WI38 (cell line): ENCODE results near the gene ADK.
"Not testable (repeated sequence)": the region's sequence is repeated elsewhere in the genome, so short reads cannot be mapped to it uniquely, and the experiment has no call there.

Experiments
- H3K4me3 ChIP-seq: 2 replicates; pipeline ENCODE4 v1.5.1; 2011; ENCODE audit warnings: low read depth, mild to moderate bottlenecking, control low read depth, low read length
- TF ChIP-seq, protein P1 (sequence below): IDR thresholded peaks from 2 replicates; pipeline ENCODE4 v1.5.1; 2012; ENCODE audit warnings: low read depth, mild to moderate bottlenecking, control low read depth, low read length

ADK gene

DNA sequence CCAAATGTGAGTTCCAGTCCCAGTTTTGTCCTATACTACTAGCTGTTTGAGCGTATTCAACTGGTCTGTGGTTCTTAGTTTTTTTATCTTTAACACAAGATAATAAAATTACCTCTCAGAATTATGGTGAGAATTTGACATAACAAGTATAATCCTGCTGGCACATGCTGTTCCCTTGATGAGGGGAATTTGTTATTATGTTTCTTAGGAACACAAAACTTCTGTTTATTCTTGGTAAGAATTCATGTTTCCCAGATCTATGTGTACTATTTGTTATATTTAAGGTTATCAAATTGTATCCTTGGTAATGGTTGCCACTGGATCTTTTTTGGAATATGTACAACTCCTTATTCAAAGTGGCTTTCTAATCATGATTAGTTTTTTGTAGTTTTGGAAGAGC lies 335.6 kb downstream of the ADK start:
- TF ChIP-seq, protein P1, sequence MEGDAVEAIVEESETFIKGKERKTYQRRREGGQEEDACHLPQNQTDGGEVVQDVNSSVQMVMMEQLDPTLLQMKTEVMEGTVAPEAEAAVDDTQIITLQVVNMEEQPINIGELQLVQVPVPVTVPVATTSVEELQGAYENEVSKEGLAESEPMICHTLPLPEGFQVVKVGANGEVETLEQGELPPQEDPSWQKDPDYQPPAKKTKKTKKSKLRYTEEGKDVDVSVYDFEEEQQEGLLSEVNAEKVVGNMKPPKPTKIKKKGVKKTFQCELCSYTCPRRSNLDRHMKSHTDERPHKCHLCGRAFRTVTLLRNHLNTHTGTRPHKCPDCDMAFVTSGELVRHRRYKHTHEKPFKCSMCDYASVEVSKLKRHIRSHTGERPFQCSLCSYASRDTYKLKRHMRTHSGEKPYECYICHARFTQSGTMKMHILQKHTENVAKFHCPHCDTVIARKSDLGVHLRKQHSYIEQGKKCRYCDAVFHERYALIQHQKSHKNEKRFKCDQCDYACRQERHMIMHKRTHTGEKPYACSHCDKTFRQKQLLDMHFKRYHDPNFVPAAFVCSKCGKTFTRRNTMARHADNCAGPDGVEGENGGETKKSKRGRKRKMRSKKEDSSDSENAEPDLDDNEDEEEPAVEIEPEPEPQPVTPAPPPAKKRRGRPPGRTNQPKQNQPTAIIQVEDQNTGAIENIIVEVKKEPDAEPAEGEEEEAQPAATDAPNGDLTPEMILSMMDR = no peak

DNA sequence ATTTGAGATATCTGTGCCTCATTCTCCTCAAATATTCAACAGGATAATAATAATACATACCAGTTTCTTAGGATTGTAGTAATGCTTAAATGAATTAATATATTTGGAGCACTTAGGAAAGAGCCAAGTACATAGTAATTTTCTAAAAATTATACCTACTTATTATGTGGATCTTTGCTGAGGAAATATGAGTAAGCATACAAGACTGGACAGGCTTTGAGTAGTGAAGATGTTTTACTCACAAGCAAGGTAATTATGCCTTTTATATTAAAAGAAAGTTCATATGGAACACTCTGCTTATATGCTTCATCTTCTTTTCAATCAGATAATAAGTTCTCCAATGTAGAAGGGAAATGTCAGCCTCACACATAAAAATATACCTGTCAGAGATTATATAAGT lies 337.9 kb downstream of the ADK start:
- TF ChIP-seq, protein P1 = no peak
- H3K4me3 ChIP-seq = no peak overlapping the region

More for the DNA sequence above, 335.6 kb downstream of the ADK start:
- no peak overlapping the region for H3K4me3 ChIP-seq

DNA sequence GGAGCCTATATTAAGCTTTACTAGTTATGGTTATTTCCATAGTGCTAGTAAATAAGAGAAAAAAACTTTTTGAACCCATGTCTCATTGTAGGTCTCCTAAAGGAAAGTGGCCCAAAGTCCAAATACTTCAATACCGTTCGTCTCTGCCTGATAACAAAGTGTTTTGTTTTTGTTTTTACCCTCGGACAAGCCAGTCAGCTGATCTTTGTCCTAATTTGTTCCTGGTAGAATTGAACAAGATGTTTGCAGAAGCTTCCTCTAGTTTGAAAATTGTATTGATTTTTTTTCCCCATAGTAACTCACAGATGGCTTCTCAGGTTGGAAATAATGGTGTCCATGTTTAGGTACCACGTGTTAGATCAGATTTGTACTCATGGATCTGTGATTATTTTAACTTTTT lies 339.5 kb downstream of the ADK start:
- H3K4me3 ChIP-seq = no peak overlapping the region
- TF ChIP-seq, protein P1 = no peak

DNA sequence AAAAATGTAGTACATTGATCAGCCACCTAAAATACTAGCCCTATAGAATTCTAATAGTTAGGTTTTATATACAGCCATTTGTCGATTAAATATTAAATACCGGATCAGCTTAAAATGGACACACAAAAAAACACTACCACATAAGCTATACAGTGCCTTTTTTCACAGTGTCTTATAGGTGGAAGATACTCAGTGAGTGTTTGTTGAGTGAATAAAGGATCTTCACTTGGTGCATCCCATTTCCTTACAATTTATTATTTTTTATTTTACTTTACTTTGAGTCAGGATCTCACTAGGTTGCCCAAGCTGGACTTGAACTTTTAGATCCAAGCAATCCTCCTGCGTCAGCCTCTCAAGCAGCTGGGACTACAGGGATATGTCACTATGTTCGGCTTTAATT lies 340.0 kb downstream of the ADK start:
- H3K4me3 ChIP-seq = no peak overlapping the region
- TF ChIP-seq, protein P1 = no peak

DNA sequence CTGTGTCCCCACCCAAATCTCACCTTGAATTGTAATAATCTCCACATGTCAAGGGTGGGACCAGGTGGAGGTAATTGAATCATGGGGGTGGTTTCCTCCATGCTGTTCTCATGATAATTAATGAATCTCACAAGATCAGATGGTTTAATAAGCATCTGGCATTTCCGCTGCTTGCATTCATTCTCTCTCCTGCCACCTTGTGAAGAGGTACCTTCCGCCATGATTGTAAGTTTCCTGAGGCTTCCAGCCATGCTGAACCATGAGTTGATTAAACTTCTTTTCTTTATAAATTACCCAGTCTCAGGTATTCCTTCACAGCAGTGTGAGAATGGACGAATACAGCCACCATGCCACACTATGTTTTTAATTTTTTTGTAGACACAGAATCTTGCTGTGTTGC lies 345.3 kb downstream of the ADK start:
- not testable (repeated sequence) for H3K4me3 ChIP-seq

DNA sequence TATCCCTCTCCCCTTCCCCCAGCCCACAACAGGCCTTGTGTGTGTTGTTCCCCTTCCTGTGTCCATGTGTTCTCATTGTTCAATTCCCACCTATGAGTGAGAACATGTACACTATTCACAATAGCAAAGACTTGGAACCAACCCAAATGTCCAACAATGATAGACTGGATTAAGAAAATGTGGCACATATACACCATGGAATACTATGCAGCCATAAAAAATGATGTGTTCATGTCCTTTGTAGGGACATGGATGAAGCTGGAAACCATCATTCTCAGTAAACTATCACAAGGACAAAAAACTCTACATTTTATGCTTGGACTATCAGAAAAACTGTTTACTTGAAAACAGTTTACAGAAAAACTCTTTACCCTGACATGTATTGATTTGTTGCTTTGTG lies 347.6 kb downstream of the ADK start:
- not testable (repeated sequence) for H3K4me3 ChIP-seq

DNA sequence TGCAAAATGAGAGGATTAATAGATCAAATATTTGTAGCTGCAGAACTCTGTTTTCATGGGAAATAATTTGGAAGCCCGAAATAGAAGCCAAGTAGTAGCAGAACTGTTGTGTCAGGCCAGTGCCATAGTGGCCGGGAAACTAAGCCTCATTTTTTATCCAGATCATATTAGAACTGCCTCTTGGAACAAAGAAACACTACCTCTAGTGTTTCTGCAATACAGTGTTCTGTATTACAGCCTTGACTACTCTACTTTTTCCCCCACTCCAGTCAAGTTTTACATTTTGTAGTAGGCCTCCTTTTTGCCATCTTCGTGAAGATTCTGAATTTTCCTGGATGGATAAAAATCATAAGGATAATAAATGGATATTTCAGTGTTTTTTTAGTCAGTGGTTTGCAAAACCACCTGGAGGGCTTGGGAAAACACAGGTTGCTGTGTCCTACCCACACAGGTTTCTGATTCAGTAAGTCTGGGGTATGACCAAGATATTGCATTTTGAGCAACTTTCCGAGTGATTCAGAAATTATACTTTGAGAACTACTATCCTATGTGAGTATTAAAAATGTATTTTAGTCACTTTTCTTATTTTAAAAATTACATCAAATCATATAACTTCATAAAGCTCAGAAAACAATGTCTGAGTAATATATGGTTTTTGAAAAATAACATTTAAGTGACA lies 349.1 kb downstream of the ADK start:
- TF ChIP-seq, protein P1 = no peak
- no peak overlapping the region for H3K4me3 ChIP-seq

DNA sequence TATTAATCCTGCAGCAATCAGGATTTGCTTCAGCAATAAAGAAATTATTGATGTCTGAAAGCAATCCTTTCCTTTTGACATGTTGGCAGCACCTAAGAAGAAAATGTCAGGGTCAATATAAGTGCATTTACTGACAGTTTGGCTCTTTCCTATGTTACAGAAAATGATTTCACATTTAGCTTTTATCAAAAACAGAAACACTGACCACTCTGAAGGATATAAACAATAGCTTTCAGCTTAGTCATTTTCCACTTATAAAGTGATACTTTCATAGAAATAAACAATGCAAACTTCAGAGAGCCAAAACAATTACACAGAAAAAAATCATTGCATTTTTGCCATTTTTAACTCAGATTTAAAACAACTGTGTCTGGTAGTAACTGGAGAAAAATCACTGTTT lies 349.8 kb downstream of the ADK start:
- no peak overlapping the region for H3K4me3 ChIP-seq
- TF ChIP-seq, protein P1 = no peak
